Smooth muscle cell (in vitro differentiated cells): Measurements from ENCODE around the gene TXNDC12. TPM values are rescaled to one million over a fixed set of nuclear protein-coding genes. Genes with fewer than 3 reads are reported as not detected.

Experiments
- DNase-seq: peaks from one replicate; lab custom pipeline; 2025; ENCODE audit not compliant: unreplicated experiment; lab: John Stamatoyannopoulos, UW
- H2AFZ ChIP-seq: fragments of 200-600 bp; sonication (generic); 2 replicates; pipeline ENCODE4 v1.6.0; 2016; ENCODE audit warnings: antibody characterized with exemption, low read depth, mild to moderate bottlenecking
- H3F3A ChIP-seq: fragments of 200-600 bp; sonication (generic); 2 replicates; pipeline ENCODE4 v1.6.0; 2017; ENCODE audit warnings: antibody characterized with exemption, low read depth
- H3K27ac ChIP-seq: fragments of 200-600 bp; sonication (generic); 2 replicates; pipeline ENCODE4 v1.5.1; 2016; ENCODE audit warnings: low read depth, mild to moderate bottlenecking
- H3K27me3 ChIP-seq: fragments of 200-600 bp; sonication (generic); 2 replicates; pipeline ENCODE4 v1.6.1; 2016; ENCODE audit warnings: low read depth, mild to moderate bottlenecking
- H3K36me3 ChIP-seq: fragments of 200-600 bp; sonication (generic); 2 replicates; pipeline ENCODE4 v1.5.1; 2016; ENCODE audit warnings: low read depth
- H3K4me1 ChIP-seq: fragments of 200-600 bp; sonication (generic); 2 replicates; pipeline ENCODE4 v1.5.1; 2016; ENCODE audit warnings: low read depth
- H3K4me2 ChIP-seq: fragments of 200-600 bp; sonication (generic); 2 replicates; pipeline ENCODE4 v1.6.0; 2016; ENCODE audit warnings: mild to moderate bottlenecking
- H3K4me3 ChIP-seq: fragments of 200-600 bp; sonication (generic); 2 replicates; pipeline ENCODE4 v1.5.1; 2016; ENCODE audit warnings: mild to moderate bottlenecking
- H3K79me2 ChIP-seq: fragments of 200-600 bp; sonication (generic); 2 replicates; pipeline ENCODE4 v1.6.0; 2016; ENCODE audit warnings: low read depth, mild to moderate bottlenecking
- H3K9ac ChIP-seq: fragments of 200-600 bp; sonication (generic); 2 replicates; pipeline ENCODE4 v1.6.0; 2016; ENCODE audit warnings: low read depth
- H3K9me3 ChIP-seq: fragments of 200-600 bp; sonication (generic); replicated peaks from 2 replicates; pipeline ENCODE4 v1.5.1; 2016; ENCODE audit warnings: low read depth
- H4K20me1 ChIP-seq: fragments of 200-600 bp; sonication (generic); 2 replicates; pipeline ENCODE4 v1.6.0; 2016; ENCODE audit warnings: low read depth
- CTCF ChIP-seq: fragments of 200-600 bp; sonication (generic); IDR thresholded peaks from 2 replicates; pipeline ENCODE4 v1.5.1; 2017; ENCODE audit warnings: borderline replicate concordance, mild to moderate bottlenecking, antibody characterized with exemption; ENCODE audit not compliant: insufficient read depth, poor library complexity, severe bottlenecking
- WGBS: methylation state at CpG from one replicate; pipeline ENCODE4 v1.1.7; 2016; ENCODE audit warnings: low lambda C conversion rate; 5-methylcytosine and 5-hydroxymethylcytosine counted together
- polyA plus RNA-seq: library from polyadenylated mRNA; unstranded; fragments of >200 nt; fragmentation: Nextera tagmentation; extraction: Ambion mirVana; gene quantifications from 2 replicates; pipeline ENCODE4 v1.2.1, GENCODE V29; 2016
- total RNA-seq: library from RNA; depleted of rRNA; stranded (reverse); fragments of >200 nt; gene quantifications from 2 replicates; pipeline ENCODE4 v1.2.3, GENCODE V29; 2014

The TXNDC12 gene
- total and polyA plus RNA-seq, 2 experiments from 2014 or later, result 60.2 to 73.0 TPM

GRCh38 chr1:52041551-52042185, 13.3 kb downstream of the TXNDC12 start:
- Histone ChIP-seq H3K4me3 (no peak overlapping the region), H3K36me3 (peaks cover 11% of the 10 kb centered on the region), H3K9ac (no peak overlapping the region), H3K4me1 (no peaks in the 10 kb centered on the region), H3K9me3 (no peaks in the 10 kb centered on the region), H3K27me3 (no peaks in the 10 kb centered on the region), H3K27ac (no peak overlapping the region), H3F3A (no peaks in the 10 kb centered on the region), H4K20me1 (peaks cover 29% of the 10 kb centered on the region), H2AFZ (no peak overlapping the region), H3K4me2 (no peak overlapping the region), H3K79me2 (peaks cover 11% of the 10 kb centered on the region)
- WGBS, result 95% methylated on average over 4 of the region's 4 CpGs
- no peak for TF ChIP-seq CTCF
- DNase-seq, result no peak

GRCh38 chr1:52037909-52038308, 17.1 kb downstream of the TXNDC12 start:
- H3K79me2 ChIP-seq, result peaks cover 3% of the 10 kb centered on the region
- H4K20me1 ChIP-seq, result peaks cover 8% of the 10 kb centered on the region
- no peak overlapping the region for H3K4me2 ChIP-seq
- H3K4me3 ChIP-seq, result no peak overlapping the region
- peaks cover 14% of the 10 kb centered on the region for H3K36me3 ChIP-seq
- no peak overlapping the region for H3K9ac ChIP-seq
- H3K27me3 ChIP-seq, result no peaks in the 10 kb centered on the region
- H3K27ac ChIP-seq, result no peak overlapping the region
- no peak for DNase-seq
- H3K4me1 ChIP-seq, result no peaks in the 10 kb centered on the region
- no peaks in the 10 kb centered on the region for H3K9me3 ChIP-seq
- 90% methylated on average over 1 of the region's 1 CpG for WGBS
- TF ChIP-seq CTCF, result no peak
- H3F3A ChIP-seq, result peaks cover 12% of the 10 kb centered on the region
- H2AFZ ChIP-seq, result no peak overlapping the region

- Histone ChIP-seq H3F3A (peaks cover 17% of the 10 kb centered on the region), H3K9me3 (no peaks in the 10 kb centered on the region), H3K27ac (no peak overlapping the region), H3K4me2 (no peak overlapping the region), H3K79me2 (peaks cover 3% of the 10 kb centered on the region), H3K4me3 (no peak overlapping the region), H3K4me1 (peaks cover 3% of the 10 kb centered on the region), H3K9ac (no peak overlapping the region), H3K36me3 (peaks cover 14% of the 10 kb centered on the region), H2AFZ (no peak overlapping the region), H3K27me3 (no peaks in the 10 kb centered on the region), H4K20me1 (peaks cover 8% of the 10 kb centered on the region)
- 79% methylated on average over 5 of the region's 5 CpGs for WGBS
- DNase-seq, result no peak
- no peak for TF ChIP-seq CTCF
Observed at GRCh38 chr1:52037402-52037814, 17.6 kb downstream of the TXNDC12 start.

- Histone ChIP-seq H3K79me2 (peaks cover 30% of the 10 kb centered on the region), H3K27me3 (no peaks in the 10 kb centered on the region), H4K20me1 (peaks cover 27% of the 10 kb centered on the region), H3K4me3 (peak overlapping the region; percentile 72), H3K4me2 (peak overlapping the region; percentile 99), H3F3A (peaks cover 17% of the 10 kb centered on the region), H3K9me3 (no peaks in the 10 kb centered on the region), H3K27ac (peak overlapping the region; percentile 73), H3K9ac (peak overlapping the region; percentile 85), H3K4me1 (peaks cover 12% of the 10 kb centered on the region), H2AFZ (peak overlapping the region; percentile 47), H3K36me3 (peaks cover 11% of the 10 kb centered on the region)
- TF ChIP-seq CTCF, result no peak
- WGBS, result 94% methylated on average over 2 of the region's 2 CpGs
- DNase-seq, result no peak
Observed at GRCh38 chr1:52034050-52034384, 21.0 kb downstream of the TXNDC12 start.
